Stomach smooth muscle (tissue), 2 donors: ENCODE data around the gene MYT1.

Source experiments
- H3K27ac ChIP-seq: one replicate; pipeline ENCODE4 v1.7.0; 2013; ENCODE audit warnings: mild to moderate bottlenecking, low read length, inconsistent platforms
- H3K27me3 ChIP-seq, 2 donors: one replicate each; pipeline ENCODE4 v1.7.0; 2013; ENCODE audit warnings: low read length in 2 of 2; ENCODE audit not compliant: insufficient read depth in 2 of 2, control insufficient read depth in 1 of 2
- H3K36me3 ChIP-seq, 2 donors: one replicate each; pipeline ENCODE4 v1.7.0; 2013; ENCODE audit warnings: low read length in 2 of 2; ENCODE audit not compliant: control insufficient read depth in 2 of 2, insufficient read depth in 2 of 2
- H3K4me1 ChIP-seq: one replicate; pipeline ENCODE4 v1.7.0; 2013; ENCODE audit warnings: low read length; ENCODE audit not compliant: control insufficient read depth, insufficient read depth
- H3K4me3 ChIP-seq, 2 donors: one replicate each; pipeline ENCODE4 v1.7.0; 2013; ENCODE audit warnings: low read length in 2 of 2
- H3K9ac ChIP-seq, 2 donors: one replicate each; pipeline ENCODE4 v1.7.0; 2013; ENCODE audit warnings: low read length in 2 of 2, mild to moderate bottlenecking in 1 of 2
- H3K9me3 ChIP-seq, 2 donors: one replicate each; pipeline ENCODE4 v1.7.0; 2013; ENCODE audit warnings: low read length in 2 of 2; ENCODE audit not compliant: control insufficient read depth in 2 of 2
- donor health status: healthy.
- donor health status: Pancreatic carcinoma.

MYT1 gene

DNA sequence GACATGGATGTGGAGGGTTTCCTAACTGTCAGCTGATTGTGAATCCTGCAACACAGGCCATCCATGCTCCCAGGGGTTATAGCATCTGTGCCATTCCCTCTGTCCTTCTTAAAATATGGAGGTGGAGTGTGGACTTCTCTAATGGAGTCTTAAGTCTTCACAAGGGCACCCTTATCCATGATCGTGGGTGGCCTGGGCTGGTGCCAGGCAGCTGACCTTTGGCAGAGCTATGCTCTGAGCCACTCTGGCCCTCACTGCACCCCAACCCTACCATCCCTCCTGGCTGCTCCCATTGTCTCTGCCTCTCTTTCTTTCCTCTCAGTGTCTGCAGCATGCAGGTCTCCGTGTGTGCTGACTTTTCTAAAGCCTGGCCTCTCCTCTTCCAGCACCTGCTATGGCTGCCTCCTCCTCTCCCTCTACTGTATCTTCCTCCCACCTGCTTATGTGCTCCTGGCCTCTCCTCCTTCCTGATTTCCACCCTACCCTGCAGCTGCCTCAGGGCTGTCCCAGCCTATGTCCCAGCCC, 80.1 kb downstream of the MYT1 start:
- Histone ChIP-seq H3K27me3 (peaks cover 9 to 15% of the 10 kb centered on the region in 2 donors), H3K9ac (no peak overlapping the region), H3K4me3 (no peak overlapping the region), H3K36me3 (no peaks in the 10 kb centered on the region), H3K27ac (no peak overlapping the region), H3K4me1 (no peaks in the 10 kb centered on the region), H3K9me3 (no peaks in the 10 kb centered on the region)

DNA sequence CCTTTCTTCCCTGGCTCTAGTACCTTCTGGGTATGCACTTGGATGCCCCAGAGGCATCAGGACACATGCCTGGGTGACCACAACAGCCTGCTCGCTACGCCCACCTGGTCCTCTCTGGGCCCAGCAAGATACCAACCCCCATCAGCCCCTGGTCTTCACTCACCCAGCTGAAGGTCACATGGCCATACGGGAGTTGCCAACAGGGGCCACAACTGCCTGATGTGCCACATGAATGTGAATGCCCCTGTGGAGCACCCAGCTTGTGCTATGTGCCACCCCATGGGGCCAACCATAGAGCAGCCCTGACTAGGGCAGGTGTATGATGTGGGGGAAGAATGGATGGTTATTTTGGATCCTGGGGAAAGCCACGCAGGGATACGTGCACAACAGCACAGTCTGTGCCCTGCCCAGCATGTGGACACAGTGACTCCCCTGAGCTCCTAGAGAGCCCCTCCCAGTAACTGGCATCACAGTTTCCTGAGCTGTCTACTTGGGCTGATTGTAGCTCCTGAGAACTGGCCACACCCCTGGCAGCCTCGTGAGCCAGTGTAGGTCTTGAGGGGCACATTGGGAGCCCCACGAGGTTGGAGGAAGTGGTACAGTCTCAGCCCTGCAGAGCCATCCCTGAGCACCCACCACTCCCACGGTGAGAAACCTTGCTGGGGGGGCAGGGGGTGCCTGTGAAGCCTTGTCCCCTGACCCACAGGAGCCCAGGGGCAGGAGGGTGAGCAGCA, 80.8 kb downstream of the MYT1 start:
- Histone ChIP-seq H3K9me3 (no peaks in the 10 kb centered on the region), H3K9ac (no peak overlapping the region), H3K4me3 (no peak overlapping the region), H3K27ac (no peak overlapping the region), H3K27me3 (peaks cover 9 to 15% of the 10 kb centered on the region in 2 donors), H3K36me3 (no peaks in the 10 kb centered on the region), H3K4me1 (no peaks in the 10 kb centered on the region)

DNA sequence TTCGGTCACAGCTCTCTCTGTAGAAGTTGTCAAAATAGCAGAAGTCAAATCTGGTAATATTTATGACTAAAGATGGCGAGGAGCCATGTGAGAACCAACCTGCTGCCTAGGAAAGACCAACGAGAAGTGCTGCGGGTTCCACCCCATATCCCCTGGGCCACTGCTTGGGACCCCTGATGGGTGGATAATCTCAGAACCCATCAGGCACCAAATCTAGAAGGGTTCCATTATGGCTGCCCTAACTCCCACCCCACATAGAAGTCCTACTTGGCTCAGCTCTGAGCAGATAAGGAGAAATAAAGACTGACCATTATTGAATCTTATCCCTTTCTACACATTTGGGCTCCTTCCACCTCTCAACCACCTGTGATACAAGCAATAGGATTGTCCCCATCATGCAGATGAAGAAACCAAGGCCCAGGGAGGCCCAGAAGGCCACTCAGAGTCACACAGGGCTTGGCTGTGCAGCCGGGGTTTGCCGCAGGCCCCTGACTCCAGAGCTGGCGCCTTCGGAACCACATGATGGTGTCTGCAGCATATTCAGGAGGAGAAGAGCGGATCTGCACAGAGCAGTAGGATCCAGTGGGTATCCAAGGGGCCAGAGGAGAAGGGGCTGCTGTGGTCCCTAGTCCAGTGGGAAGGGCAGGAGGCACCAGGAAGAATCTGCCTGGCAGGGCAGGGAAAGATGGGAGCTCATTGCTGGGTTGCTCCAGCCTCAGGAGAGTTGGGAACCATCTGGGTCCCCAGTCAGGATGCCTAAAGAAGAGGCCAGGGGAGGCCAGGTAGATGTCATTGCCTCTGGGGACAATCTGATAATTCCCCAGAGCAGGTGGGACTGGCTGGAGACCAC, 81.7 kb downstream of the MYT1 start:
- Histone ChIP-seq H3K36me3 (no peaks in the 10 kb centered on the region), H3K4me3 (no peak overlapping the region), H3K4me1 (no peaks in the 10 kb centered on the region), H3K27ac (no peak overlapping the region), H3K9me3 (no peaks in the 10 kb centered on the region), H3K27me3 (peaks cover 9 to 15% of the 10 kb centered on the region in 2 donors), H3K9ac (no peak overlapping the region)

DNA sequence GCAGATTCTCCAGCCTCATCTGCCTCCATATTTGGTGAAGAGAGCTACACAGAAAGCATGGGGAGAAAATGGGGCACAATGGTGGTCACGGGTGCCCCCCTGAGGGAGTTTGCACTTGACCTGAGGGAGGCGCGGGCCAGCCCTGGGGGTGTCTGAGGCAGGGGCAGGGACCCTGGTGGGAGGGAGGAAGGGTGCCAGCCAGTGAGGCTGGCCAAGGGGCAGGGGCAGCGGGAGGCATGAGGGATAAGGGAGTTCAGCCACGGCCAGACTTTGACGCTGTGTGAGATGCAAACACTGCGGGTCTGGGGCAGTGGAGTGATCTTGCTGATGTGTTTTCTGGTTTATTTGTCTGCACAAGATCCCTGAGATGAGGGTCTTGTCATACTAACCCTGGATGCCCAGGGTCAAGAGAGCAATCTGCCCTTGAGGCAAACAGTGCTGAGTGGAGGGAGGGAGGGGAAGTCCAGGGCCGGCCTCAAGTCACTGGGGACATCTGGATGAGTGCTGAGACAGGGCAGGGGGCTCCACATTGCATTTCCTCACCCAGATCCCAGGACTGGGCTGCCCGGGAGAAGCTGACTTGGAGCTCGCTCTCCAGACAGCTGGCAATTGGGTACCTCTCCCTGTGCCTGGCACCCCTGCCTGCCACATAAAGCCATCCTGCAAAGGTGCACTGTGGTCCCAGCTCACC, 82.5 kb downstream of the MYT1 start:
- Histone ChIP-seq H3K4me3 (no peak overlapping the region), H3K27ac (no peak overlapping the region), H3K9ac (no peak overlapping the region), H3K27me3 (peaks cover 9 to 17% of the 10 kb centered on the region in 2 donors), H3K4me1 (no peaks in the 10 kb centered on the region), H3K9me3 (no peaks in the 10 kb centered on the region), H3K36me3 (no peaks in the 10 kb centered on the region)

DNA sequence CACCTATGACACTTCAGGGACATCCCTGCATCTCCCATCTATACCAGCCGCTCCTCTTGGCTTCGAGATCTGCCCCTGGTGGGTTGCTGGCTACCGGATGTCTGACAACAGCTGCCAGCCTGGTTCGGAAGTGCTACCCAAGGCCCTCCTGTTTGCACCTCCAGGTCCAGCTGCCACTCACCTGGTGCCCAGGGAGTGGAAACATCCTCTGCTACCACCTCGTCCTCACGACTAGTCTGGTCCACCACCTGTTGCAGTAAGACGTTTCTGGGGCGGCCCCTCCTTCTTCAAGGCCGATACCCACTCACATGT, 83.0 kb downstream of the MYT1 start:
- H3K27ac ChIP-seq, result no peak overlapping the region
- no peaks in the 10 kb centered on the region for H3K4me1 ChIP-seq
- no peaks in the 10 kb centered on the region for H3K36me3 ChIP-seq
- peaks cover 9 to 17% of the 10 kb centered on the region in 2 donors for H3K27me3 ChIP-seq
- H3K4me3 ChIP-seq, result no peak overlapping the region
- no peak overlapping the region for H3K9ac ChIP-seq
- no peaks in the 10 kb centered on the region for H3K9me3 ChIP-seq

DNA sequence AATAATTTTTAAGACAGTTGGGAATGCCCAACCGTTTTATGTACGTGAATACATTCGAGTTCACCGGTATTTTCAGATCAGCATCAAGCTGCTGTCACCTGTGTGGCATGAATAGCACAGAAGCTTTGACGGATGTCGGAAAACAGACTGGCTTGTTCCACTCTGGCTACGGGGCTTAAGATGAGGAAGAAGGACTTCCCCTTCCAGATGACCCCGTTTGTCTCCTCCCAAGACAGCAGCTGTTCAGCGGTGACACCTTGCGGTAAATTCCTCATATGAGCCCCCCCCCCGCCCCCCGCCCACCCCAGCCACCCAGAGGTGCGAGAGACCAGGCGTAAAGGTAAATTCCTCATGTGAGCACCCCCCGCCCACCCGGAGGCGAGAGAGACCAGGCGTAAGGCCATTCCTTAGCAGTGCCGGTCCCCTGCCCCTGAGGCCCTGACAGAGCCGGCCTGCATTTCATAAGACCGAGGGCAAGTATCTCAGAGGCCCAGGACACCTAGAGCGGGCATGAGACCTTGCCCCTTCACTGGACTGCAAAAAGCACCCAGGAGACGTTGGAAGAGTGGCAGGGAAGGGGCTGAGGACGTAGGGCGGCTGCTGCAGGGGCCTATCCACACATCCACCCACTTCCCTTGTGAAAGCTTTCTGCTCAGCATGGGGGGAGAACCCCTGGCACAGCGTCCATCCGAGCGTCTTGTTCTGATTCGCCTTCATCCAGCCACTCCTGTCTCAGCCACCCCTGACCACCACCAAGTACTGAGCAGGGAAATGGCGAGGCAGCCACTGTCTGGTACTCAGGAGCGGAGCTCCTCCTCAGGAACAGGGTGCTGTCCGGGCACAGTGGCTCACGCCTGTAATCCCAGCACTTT, 84.0 kb downstream of the MYT1 start:
- Histone ChIP-seq H3K27me3 (peaks cover 16 to 21% of the 10 kb centered on the region in 2 donors), H3K9me3 (no peaks in the 10 kb centered on the region), H3K4me1 (no peaks in the 10 kb centered on the region), H3K27ac (no peak overlapping the region), H3K4me3 (no peak overlapping the region), H3K36me3 (no peaks in the 10 kb centered on the region), H3K9ac (no peak overlapping the region)

DNA sequence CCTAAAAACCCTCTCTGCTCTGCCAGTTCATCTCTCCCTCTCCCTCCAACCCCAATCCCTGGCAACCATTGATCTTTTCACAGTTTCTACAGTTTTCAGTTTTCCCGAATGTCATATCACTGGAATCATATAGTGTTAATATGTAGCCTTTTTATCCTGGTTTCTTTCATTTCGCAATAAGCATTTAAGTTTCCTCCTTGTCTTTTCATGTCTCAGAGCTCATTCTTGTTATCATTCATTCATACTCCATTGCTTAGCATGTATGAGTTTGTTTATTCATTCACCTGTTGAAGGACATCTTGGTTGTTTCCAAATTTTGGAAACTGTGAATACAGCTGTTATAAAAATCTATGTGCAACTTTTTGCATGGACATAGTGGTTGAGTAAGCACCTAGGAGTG, 85.8 kb downstream of the MYT1 start:
- H3K36me3 ChIP-seq, result no peaks in the 10 kb centered on the region
- H3K9ac ChIP-seq, result no peak overlapping the region
- H3K4me3 ChIP-seq, result no peak overlapping the region
- peaks cover 2% of the 10 kb centered on the region for H3K4me1 ChIP-seq
- peaks cover 13 to 17% of the 10 kb centered on the region in 2 donors for H3K27me3 ChIP-seq
- H3K9me3 ChIP-seq, result no peaks in the 10 kb centered on the region
- H3K27ac ChIP-seq, result no peak overlapping the region

DNA sequence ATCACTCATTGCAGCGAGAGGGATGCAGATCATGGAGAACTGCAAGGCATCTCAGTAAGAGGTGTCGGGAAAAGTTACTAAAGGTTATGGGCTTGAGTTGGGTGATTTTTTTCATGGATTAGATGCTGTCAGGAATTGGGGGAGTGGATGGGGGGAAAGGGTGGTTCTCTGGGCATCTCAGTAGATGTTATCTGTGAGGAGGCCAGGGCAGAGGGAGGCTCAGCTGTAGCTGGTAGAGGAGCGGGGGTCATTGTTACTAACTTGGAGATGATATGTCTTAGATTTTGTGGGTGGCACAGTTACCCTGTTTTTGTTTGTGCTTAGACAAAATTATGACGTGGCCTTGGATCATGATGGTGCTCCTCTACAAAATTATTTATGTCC, 88.7 kb downstream of the MYT1 start:
- no peak overlapping the region for H3K9ac ChIP-seq
- no peak overlapping the region for H3K27ac ChIP-seq
- peaks cover 21% of the 10 kb centered on the region for H3K4me1 ChIP-seq
- no peaks in the 10 kb centered on the region for H3K36me3 ChIP-seq
- H3K27me3 ChIP-seq, result peaks cover 6 to 8% of the 10 kb centered on the region in 2 donors
- no peaks in the 10 kb centered on the region for H3K9me3 ChIP-seq
- H3K4me3 ChIP-seq, result no peak overlapping the region

DNA sequence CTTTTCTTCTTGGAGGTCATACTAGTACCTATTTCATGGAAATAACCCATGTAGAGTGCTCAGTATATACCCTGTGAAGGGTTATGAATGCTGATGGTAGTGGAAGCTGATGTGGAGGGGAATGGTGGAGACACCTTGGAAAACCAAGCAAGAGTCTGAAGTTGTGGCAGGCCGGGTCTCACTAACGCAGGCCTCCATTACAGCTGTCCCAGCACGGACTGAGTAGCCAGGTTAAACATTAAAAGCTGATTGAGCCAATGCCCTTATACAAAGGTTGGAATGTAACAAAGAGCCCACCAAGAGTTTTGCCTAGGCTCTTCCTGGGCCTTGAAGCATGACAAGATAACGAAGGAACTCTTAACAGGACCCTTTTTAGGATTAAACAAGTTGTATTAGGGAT, 89.2 kb downstream of the MYT1 start:
- Histone ChIP-seq H3K27me3 (peaks cover 6 to 8% of the 10 kb centered on the region in 2 donors), H3K9me3 (no peaks in the 10 kb centered on the region), H3K36me3 (no peaks in the 10 kb centered on the region), H3K4me3 (no peak overlapping the region), H3K9ac (no peak overlapping the region), H3K4me1 (peaks cover 21% of the 10 kb centered on the region), H3K27ac (no peak overlapping the region)

DNA sequence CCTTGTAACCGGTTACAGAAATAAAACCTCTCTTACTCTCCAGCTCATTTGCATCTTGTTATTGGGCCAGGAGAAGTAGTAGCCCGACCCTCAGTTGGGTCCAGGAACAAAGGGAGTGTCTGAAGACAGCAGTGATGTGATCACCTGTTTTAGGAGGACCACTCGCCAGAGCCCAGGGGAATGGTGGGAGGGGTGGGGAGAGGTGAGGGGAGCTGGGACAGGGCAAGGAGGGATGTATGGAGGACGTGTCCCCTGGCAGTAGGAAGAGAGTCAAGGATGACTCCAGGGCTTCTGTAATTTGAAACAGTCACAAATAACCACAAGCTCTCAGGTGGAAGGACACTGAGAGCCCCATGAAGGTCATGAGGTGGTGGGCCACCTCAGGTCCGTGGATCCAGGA, 89.9 kb downstream of the MYT1 start:
- H3K27ac ChIP-seq, result no peak overlapping the region
- no peak overlapping the region for H3K9ac ChIP-seq
- no peaks in the 10 kb centered on the region for H3K36me3 ChIP-seq
- H3K4me1 ChIP-seq, result peaks cover 21% of the 10 kb centered on the region
- no peaks in the 10 kb centered on the region for H3K9me3 ChIP-seq
- no peak overlapping the region for H3K4me3 ChIP-seq
- peaks cover 6 to 8% of the 10 kb centered on the region in 2 donors for H3K27me3 ChIP-seq
